Natural killer cell treated with Interleukin-12 subunit alpha and Interleukin-12 subunit beta and Interleukin-15 and Interleukin-18, amount 100 ng/mL, for 72 hours (primary cell): ENCODE data around the gene SLC10A6. TPM values are rescaled to one million over a fixed set of nuclear protein-coding genes. Genes with fewer than 3 reads are reported as not detected.

Experiments used
- ATAC-seq, 2 donors: fragments of 150-1000 bp; cut with Tn5 transposase in 1 of 2; sonication (Bioruptor Pico), chemical (Tn5 transposase) in 1 of 2; 2 replicates each; pipeline ENCODE4 v1.10.0; 2021
- DNase-seq: peaks from one replicate; pipeline ENCODE4 v3.0.0; 2022; ENCODE audit warnings: low spot score
- H3K27ac Mint-ChIP-seq, 2 donors: 1 replicate in 1 of 2; 2 replicates in 1 of 2; pipeline ENCODE4 v1.8.0; 2022; ENCODE audit warnings: mixed read lengths in 2 of 2, mild to moderate bottlenecking in 1 of 2, moderate library complexity in 1 of 2
- H3K27me3 Mint-ChIP-seq, 2 donors: 1 replicate in 1 of 2; 2 replicates in 1 of 2; pipeline ENCODE4 v1.8.0; 2022; ENCODE audit warnings: mixed read lengths in 2 of 2
- H3K36me3 Mint-ChIP-seq: one replicate; pipeline ENCODE4 v1.8.0; 2022; ENCODE audit warnings: mixed read lengths
- H3K4me1 Mint-ChIP-seq, 2 donors: 1 replicate in 1 of 2; 2 replicates in 1 of 2; pipeline ENCODE4 v1.8.0; 2022; ENCODE audit warnings: low read depth in 2 of 2, mixed read lengths in 2 of 2, mild to moderate bottlenecking in 1 of 2
- H3K4me3 Mint-ChIP-seq: one replicate; pipeline ENCODE4 v1.8.0; 2022; ENCODE audit warnings: mixed read lengths
- H3K9me3 Mint-ChIP-seq: 2 replicates; pipeline ENCODE4 v1.8.0; 2022; ENCODE audit warnings: mixed read lengths
- total RNA-seq, 2 donors: library from RNA; stranded (reverse); gene quantifications; one replicate each; pipeline ENCODE4 v1.2.3, GENCODE V29; 2022

SLC10A6 gene
- total RNA-seq, 2 donors from 2014 or later, result not detected

DNA sequence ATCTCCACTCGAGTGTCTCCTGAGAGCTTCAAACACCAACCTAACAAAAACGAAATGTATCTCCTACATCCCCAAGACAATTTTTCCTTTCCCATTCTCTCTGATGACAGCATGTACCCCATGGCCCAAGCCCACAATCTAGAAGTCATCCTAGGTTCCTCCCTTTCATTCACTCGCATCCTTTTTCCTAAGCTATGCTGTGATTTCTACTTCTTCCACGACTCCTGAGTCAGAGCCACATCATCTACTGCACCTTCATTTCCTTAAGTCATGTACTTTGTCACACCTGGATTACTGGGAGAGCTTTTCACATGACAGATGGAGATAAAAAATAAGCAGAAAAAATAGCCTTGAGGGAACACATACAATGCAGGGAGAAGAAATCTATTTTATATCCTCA, 23.0 kb upstream of the SLC10A6 start:
- Mint-ChIP-seq H3K27ac (no peak overlapping the region), H3K4me1 (no peaks in the 10 kb centered on the region), H3K27me3 (peaks cover 10 to 15% of the 10 kb centered on the region in 2 donors), H3K4me3 (no peak overlapping the region), H3K9me3 (no peaks in the 10 kb centered on the region), H3K36me3 (no peaks in the 10 kb centered on the region)
- no peak for DNase-seq
- ATAC-seq, result no peak

DNA sequence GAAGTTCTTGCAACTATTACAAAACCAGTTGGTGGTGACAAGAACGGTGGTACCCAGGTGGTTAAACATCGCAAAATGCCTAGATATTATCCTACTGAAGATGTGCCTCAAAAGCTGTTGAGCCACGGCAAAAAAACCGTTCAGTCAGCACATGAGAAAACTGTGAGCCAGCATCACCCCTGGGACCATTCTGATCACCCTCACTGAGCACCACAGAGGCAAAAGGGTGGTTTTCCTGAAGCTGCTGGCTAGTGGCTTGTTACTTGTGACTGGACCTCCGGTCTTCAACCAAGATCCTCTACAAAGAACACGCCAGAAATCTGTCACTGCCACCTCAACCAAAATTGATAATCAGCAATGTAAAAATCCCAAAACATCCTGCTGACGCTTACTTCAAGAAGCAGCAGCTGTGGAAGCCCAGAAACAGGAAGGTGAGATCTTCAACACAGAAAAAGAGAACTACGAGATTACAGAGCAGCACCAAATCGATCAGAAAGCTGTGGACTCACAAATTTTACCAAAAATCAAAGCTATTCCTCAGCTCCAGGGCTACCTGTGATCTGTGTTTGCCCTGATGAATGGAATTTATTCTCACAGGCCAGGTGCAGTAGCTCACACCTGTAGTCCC, 21.4 kb upstream of the SLC10A6 start:
- H3K9me3 Mint-ChIP-seq, result no peaks in the 10 kb centered on the region
- H3K27ac Mint-ChIP-seq, result no peak overlapping the region
- peaks cover 10 to 15% of the 10 kb centered on the region in 2 donors for H3K27me3 Mint-ChIP-seq
- H3K4me1 Mint-ChIP-seq, result no peaks in the 10 kb centered on the region
- ATAC-seq (no peak), DNase-seq (no peak)
- no peaks in the 10 kb centered on the region for H3K36me3 Mint-ChIP-seq
- no peak overlapping the region for H3K4me3 Mint-ChIP-seq

DNA sequence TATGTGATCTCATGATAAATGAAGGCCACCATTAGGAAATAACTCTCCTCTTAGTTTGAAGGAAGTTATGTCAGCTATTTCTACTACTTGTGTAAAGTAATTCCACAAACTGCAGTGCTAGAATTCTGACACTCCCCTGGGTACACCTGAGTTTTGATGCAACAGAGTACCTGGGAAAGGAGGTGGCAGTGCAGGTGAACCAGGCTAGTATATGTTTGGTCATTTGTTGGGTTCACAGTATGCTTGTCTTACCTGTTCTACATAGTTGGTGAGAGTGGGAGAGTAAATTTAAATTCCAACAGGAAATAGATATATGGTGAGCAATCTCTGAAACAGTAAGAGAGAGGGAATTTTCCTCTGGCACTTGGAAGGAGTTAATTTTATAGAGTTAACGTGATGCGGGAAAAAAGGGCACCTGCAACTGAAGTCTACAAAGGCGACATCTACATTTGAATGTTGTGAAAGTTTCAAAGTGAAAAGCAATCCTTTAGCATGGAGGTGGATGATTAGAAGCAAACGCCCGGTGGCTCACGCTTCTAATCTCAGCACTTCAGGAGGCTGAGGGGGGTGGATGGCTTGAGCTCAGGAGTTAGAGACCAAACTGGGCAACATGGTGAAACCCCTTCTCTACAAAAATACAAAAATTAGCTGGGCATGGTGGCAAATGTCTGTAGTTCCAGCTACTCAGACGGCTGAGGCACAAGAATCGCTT, 8.3 kb upstream of the SLC10A6 start:
- no peak overlapping the region for H3K4me3 Mint-ChIP-seq
- H3K4me1 Mint-ChIP-seq, result no peaks in the 10 kb centered on the region
- DNase-seq, result no peak
- peaks cover 0 to 3% of the 10 kb centered on the region in 2 donors for H3K27me3 Mint-ChIP-seq
- H3K36me3 Mint-ChIP-seq, result no peaks in the 10 kb centered on the region
- no peak for ATAC-seq
- no peaks in the 10 kb centered on the region for H3K9me3 Mint-ChIP-seq
- no peak overlapping the region for H3K27ac Mint-ChIP-seq

DNA sequence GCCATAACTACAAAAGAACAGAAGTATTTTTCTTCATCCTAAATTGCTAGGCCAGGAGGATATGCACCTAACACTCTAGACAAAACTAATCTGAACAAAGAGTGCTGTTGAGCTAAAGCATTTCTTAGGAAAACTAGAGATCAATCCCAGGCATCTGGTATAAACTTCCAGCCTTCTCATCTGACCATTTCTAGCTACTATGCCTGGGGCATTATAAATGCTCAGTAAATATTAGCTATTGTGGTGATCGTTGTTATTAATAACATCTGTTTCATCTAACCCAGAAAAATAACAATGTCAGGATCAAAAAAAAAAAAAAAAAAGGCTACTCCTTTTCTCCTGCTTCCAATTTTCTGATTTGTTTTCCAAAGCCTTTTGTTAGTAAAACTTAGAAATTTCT, 7.7 kb upstream of the SLC10A6 start:
- Mint-ChIP-seq H3K27me3 (peaks cover 0 to 3% of the 10 kb centered on the region in 2 donors), H3K4me3 (no peak overlapping the region), H3K36me3 (no peaks in the 10 kb centered on the region), H3K4me1 (no peaks in the 10 kb centered on the region), H3K27ac (no peak overlapping the region), H3K9me3 (no peaks in the 10 kb centered on the region)
- ATAC-seq, result no peak
- no peak for DNase-seq

DNA sequence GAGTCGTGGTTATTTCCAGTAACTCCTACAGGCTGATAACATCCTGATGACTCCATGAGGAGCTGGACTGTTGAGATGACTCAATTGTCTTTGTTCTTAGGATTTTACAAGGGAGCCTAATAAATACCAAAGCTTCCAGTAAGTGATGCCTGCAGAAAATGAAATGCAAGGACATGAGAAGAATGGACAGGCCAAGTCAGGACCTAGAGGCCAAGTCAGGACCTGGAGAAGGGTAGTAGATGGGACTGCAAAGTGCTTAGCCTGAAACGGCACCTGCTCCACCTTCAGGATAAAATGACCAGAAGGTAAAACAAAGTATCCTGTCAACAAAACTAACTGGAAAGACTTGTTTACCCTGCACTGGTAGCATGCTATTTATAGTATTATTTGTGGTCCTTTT, 6.4 kb upstream of the SLC10A6 start:
- ATAC-seq (no peak), DNase-seq (no peak)
- H3K9me3 Mint-ChIP-seq, result no peaks in the 10 kb centered on the region
- no peak overlapping the region for H3K4me3 Mint-ChIP-seq
- H3K4me1 Mint-ChIP-seq, result no peaks in the 10 kb centered on the region
- H3K27ac Mint-ChIP-seq, result no peak overlapping the region
- H3K27me3 Mint-ChIP-seq, result peaks cover 0 to 5% of the 10 kb centered on the region in 2 donors
- H3K36me3 Mint-ChIP-seq, result no peaks in the 10 kb centered on the region

DNA sequence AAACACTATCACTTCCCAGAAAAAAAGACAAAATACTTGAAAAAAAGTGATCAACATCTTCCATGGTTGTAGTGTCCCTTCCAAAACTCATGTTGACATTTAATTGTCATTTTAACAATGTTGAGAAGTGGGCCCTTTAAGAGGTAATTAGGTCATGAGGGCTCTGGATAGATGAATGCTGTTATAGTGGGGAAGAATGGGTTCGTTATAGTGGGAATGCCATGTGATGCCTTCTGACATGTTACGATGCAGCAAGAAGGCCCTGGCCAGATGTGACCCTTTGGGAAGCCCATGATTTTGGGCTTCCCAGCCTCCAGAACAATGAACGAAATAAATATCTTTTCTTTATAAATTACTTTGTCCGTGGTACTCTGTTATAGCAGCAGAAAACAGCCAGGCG, 4.0 kb upstream of the SLC10A6 start:
- DNase-seq, result no peak
- Mint-ChIP-seq H3K9me3 (no peaks in the 10 kb centered on the region), H3K4me3 (no peak overlapping the region), H3K27ac (no peak overlapping the region), H3K36me3 (no peaks in the 10 kb centered on the region), H3K27me3 (peaks cover 0 to 7% of the 10 kb centered on the region in 2 donors), H3K4me1 (no peaks in the 10 kb centered on the region)
- ATAC-seq, result no peak

DNA sequence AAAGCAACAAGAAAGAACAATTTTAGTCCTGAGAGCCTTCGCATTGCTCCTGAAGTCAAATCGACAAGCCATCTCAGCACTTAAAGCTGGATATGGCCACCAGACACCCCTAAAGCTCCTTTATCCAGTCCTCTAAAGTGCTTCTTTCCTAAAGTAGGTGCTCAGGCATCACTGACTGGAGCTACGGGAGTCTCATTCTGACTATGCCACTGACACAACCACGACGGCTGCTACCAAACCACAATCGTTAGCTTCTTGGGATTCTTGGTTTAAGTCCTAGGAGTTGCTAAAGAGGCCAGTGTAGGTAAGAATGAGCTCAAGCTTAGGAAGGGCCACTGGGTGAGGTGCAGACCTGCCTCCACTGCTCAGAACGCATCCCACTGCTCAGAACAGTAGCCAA, 1.0 kb downstream of the SLC10A6 start:
- H3K4me3 Mint-ChIP-seq, result no peak overlapping the region
- DNase-seq (no peak), ATAC-seq (no peak)
- no peaks in the 10 kb centered on the region for H3K36me3 Mint-ChIP-seq
- H3K27me3 Mint-ChIP-seq, result peaks cover 0 to 4% of the 10 kb centered on the region in 2 donors
- no peak overlapping the region for H3K27ac Mint-ChIP-seq
- H3K9me3 Mint-ChIP-seq, result no peaks in the 10 kb centered on the region
- H3K4me1 Mint-ChIP-seq, result no peaks in the 10 kb centered on the region

DNA sequence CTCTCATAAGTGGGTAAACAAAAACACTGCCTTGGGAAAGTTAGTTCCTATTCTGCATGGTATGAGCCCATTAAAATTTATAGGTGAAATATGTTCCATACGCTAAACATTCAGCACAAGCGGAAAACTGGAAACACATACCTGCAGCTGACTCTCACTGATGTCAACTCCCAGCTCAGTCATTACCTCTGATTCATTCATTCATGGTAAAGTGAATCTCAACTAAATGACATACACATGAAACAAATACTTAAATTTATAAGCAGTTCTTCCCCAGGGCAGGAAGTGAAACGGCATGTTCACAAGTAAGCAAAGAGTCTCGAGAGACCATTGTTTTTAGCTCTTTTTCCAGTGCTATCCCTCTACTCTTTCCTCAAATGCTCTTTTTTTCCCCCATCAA, 1.6 kb downstream of the SLC10A6 start:
- Mint-ChIP-seq H3K27ac (no peak overlapping the region), H3K9me3 (no peaks in the 10 kb centered on the region), H3K27me3 (peaks cover 0 to 4% of the 10 kb centered on the region in 2 donors), H3K4me3 (no peak overlapping the region), H3K36me3 (no peaks in the 10 kb centered on the region), H3K4me1 (no peaks in the 10 kb centered on the region)
- no peak for ATAC-seq
- no peak for DNase-seq

DNA sequence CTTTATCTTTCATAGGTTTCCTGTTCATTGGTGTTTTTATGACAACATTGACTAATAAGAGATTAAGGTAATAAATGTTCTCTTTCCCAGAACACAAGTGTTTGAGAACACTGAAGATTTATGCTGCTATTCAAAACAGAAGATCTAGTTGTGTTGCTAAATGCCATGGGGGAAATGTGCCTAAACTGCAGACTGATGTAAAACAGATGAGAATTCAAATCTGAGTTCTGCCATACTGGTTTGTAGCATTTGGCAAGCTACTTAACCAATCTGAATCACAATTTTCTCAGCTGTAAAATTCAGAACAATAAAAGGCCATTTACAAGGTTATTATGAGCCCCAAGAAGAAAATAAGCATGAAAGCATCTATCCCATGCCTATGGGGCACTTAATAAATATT, 2.3 kb downstream of the SLC10A6 start:
- Mint-ChIP-seq H3K36me3 (no peaks in the 10 kb centered on the region), H3K4me1 (no peaks in the 10 kb centered on the region), H3K9me3 (no peaks in the 10 kb centered on the region), H3K27ac (no peak overlapping the region), H3K27me3 (peaks cover 0 to 4% of the 10 kb centered on the region in 2 donors), H3K4me3 (no peak overlapping the region)
- DNase-seq (no peak), ATAC-seq (no peak)

DNA sequence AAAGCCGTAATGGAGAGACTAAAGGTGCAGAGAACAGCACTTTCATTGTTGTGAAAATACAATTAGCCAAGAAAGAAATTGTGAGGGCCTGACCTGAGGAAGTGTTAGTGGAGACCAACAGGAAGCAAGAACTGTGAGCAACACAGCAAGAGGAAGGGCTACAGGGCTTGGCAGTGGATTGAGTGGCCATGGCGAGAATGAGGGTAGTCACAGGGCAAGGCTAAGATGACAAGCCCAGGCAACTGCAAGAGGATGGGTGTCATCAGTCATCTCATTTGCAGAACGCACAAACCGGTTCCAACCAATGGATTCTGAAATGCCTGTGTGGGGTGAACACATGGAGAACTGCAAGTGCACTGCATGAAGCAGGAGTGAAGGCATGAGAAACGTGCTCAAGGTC, 3.6 kb downstream of the SLC10A6 start:
- peaks cover 0 to 3% of the 10 kb centered on the region in 2 donors for H3K27me3 Mint-ChIP-seq

DNA sequence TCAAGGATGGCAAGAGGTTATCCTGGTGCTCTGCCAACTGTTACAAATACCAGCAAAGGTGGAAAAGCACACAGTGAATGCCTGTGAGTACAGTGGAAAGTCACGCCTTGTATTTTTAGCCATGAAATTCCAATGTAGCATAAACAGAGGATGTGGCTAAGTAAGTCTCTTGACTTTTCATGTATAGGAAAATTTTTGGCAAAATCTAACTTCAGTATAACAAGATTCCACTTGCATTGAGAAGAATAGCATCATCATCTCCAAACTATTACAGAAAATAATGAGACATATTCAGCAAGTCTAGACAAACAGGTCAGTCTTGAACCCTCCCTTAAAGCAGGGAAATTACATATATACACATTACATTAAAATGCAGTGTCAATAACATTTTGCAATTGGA, 7.9 kb downstream of the SLC10A6 start:
- H3K36me3 Mint-ChIP-seq, result no peaks in the 10 kb centered on the region
- H3K4me3 Mint-ChIP-seq, result no peak overlapping the region
- H3K27ac Mint-ChIP-seq, result no peak overlapping the region
- DNase-seq (no peak), ATAC-seq (no peak)
- H3K4me1 Mint-ChIP-seq, result no peaks in the 10 kb centered on the region
- peaks cover 0 to 2% of the 10 kb centered on the region in 2 donors for H3K27me3 Mint-ChIP-seq
- no peaks in the 10 kb centered on the region for H3K9me3 Mint-ChIP-seq

More for the DNA sequence above, 3.6 kb downstream of the SLC10A6 start:
- H3K4me1 Mint-ChIP-seq, result no peaks in the 10 kb centered on the region
- no peak overlapping the region for H3K4me3 Mint-ChIP-seq
- DNase-seq (no peak), ATAC-seq (no peak)
- H3K27ac Mint-ChIP-seq, result no peak overlapping the region
- H3K9me3 Mint-ChIP-seq, result no peaks in the 10 kb centered on the region
- H3K36me3 Mint-ChIP-seq, result no peaks in the 10 kb centered on the region

DNA sequence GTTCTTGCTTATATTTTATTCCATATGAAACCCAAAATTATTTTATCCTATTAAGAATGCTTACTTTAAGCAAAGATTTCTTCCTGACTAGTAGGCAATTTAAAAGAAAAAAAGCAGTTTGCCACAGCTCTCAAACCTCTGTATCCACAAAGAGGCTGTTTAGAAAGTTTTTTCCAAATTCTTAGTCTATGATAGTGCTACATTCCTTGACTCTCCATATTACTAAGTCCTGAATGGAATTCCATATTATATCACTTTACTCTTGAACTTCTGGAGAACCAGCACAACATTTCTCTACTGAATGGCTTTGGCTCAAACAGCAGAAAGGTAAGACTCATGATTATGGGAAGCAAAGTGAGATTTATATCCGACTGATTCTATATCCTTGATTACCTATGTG, 8.3 kb downstream of the SLC10A6 start:
- DNase-seq (no peak), ATAC-seq (no peak)
- H3K36me3 Mint-ChIP-seq, result no peaks in the 10 kb centered on the region
- H3K27ac Mint-ChIP-seq, result no peak overlapping the region
- H3K27me3 Mint-ChIP-seq, result peaks cover 0 to 2% of the 10 kb centered on the region in 2 donors
- H3K4me3 Mint-ChIP-seq, result no peak overlapping the region
- no peaks in the 10 kb centered on the region for H3K4me1 Mint-ChIP-seq
- no peaks in the 10 kb centered on the region for H3K9me3 Mint-ChIP-seq

DNA sequence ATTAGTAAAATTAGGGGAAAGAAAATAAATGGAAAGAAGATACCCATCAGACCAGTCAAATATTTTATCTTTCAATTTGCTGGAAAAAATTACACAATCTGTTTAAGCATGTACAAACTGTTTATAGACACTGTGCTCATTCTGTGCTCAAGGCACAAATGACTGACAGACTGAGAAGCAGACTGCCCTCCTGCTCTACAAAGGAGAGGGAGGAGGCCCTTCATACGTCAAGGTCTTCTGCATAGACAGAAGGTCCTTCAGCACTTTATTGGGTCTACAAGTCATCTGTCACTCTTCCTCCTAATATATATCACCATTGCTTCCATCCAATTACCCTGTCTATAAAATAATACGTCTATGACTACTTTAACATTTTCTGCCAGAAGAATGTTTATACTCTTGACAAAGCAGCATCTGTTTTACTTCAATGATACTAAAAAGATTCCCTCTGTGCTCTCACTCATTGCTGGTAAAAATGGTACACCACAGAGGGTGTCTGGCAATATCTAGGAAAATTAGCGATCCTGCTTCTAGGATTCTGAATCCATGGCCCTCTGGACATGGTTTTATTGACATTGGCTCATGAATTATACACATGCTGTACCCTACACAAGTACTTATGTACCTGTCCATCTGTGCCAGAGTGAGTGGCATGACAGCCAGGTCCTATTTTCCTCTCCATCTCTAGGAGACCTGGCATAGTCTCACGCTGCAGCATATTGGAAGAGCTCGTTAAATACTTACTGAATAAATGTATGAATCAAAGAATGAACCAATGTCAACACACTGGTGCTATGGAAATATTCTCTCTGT, 11.3 kb downstream of the SLC10A6 start:
- DNase-seq, result no peak
- Mint-ChIP-seq H3K4me3 (no peak overlapping the region), H3K9me3 (no peaks in the 10 kb centered on the region), H3K36me3 (no peaks in the 10 kb centered on the region), H3K27ac (no peak overlapping the region), H3K27me3 (peaks cover 0 to 5% of the 10 kb centered on the region in 2 donors), H3K4me1 (no peaks in the 10 kb centered on the region)
- ATAC-seq, result no peak

DNA sequence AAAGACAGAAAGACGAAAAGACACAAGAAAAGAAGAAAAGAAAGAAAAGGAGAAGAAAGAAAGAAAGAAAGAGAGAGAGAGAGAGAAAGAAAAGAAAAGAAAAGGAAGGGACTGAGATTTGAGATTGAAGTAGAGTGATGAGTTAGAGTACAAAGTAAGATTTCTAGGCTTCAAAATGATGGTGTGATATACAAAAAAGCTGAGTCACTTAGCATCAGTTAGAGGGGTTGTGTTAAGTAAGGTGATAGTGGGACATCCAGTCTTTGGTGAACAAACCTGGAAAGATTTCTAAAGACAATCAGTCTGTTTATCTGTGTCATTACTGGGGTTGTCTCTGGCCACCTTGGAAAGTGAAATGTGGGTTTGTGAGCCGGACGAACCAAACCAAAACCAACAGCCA, 13.5 kb downstream of the SLC10A6 start:
- no peak overlapping the region for H3K27ac Mint-ChIP-seq

More for the DNA sequence above, 13.5 kb downstream of the SLC10A6 start:
- Mint-ChIP-seq H3K9me3 (no peaks in the 10 kb centered on the region), H3K4me1 (no peaks in the 10 kb centered on the region), H3K36me3 (no peaks in the 10 kb centered on the region), H3K27me3 (peaks cover 0 to 5% of the 10 kb centered on the region in 2 donors), H3K4me3 (no peak overlapping the region)
- DNase-seq, result no peak
- no peak for ATAC-seq
